ENCODE results near the gene C17orf67. TPM values are rescaled to one million over a fixed set of nuclear protein-coding genes. Genes with fewer than 3 reads are reported as not detected.

The C17orf67 gene
- total and polyA plus RNA-seq, 2 of the 8 experiments (the other 6 are each of a cell fraction or from before 2014, with no cell fraction given): 0.67 to 2.2 TPM

DNA sequence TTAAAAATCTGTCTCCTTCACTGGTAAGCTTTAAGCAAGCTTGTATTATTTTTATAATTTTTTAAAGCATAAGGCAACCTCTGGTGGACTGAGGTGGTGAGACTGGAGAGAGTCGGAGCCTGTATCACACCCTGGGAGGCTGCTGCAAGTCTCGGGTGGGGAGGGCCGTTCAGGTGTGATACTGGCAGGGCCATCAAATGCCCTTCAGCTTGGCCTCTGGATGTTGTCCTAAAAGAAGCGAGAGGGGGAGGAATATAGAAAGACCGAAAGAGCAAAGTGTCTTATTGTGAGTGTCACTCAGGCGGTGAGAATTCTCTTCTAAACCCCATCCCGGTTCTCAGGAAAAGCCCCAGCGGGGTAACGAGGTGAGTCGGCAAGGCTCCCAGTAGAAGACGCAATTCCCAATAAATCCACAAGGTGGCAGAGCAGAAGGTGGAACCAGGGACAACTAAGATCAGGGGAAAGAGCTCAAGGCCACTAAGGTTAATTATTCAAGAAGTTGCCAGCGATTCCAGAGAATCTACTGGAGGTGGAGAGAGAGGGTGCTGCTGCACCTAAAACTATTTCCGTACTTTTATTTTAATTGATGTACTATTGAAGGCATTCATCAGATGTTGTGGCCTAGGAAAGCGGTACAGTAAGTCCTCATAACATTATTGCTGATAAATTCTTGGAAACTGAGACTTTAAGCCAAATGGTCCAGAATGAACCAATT is 14.1 kb downstream of the C17orf67 start:
- Histone ChIP-seq H4K5ac (ENCODE audit: insufficient read length, low read depth, low read length) (no peak overlapping the region), H4K20me1 (replicated peaks in 1 of 2; ENCODE audit: control insufficient read depth in 1 of 2, insufficient read depth in 2 of 2, low read length in 2 of 2) (no peaks in the 10 kb centered on the region), H3K23me2 (ENCODE audit: low read depth, low read length) (no peaks in the 10 kb centered on the region), H3K27me3 (replicated peaks in 1 of 4; ENCODE audit: control insufficient read depth in 3 of 4, extremely low read depth in 1 of 4, insufficient read depth in 3 of 4, low read length in 3 of 4) (no peaks in the 10 kb centered on the region), H3K4ac (replicated peaks; ENCODE audit: insufficient read length, low read depth, low read length) (no peak overlapping the region), H3K79me2 (ENCODE audit: control insufficient read depth in 1 of 2, insufficient read depth in 2 of 2, low read length in 2 of 2) (no peaks in the 10 kb centered on the region), H2BK5ac (ENCODE audit: low read depth, low read length) (no peak overlapping the region), H2BK15ac (ENCODE audit: low read length) (no peak overlapping the region), H3K79me1 (ENCODE audit: low read depth, low read length) (no peaks in the 10 kb centered on the region), H3K9me3 (ENCODE audit: insufficient read depth in 2 of 2, low read depth in 1 of 2, low read length in 1 of 2) (no peaks in the 10 kb centered on the region), H3K4me2 (ENCODE audit: insufficient read depth in 1 of 2, low read depth in 2 of 2, low read length in 2 of 2) (0 out of 4 replicates have a peak overlapping the region, but pooled peaks of 1 of the 2 experiments have one; percentile 8), H3K9ac (replicated peaks in 1 of 4; ENCODE audit: extremely low read depth in 1 of 4, low read depth in 3 of 4, low read length in 3 of 4) (no peak overlapping the region), H3K23ac (ENCODE audit: insufficient read length) (no peak overlapping the region), H3K4me3 (ENCODE audit: extremely low read depth in 1 of 4, insufficient read depth in 2 of 4, low read depth in 3 of 4, low read length in 4 of 4) (no peak overlapping the region), H2BK12ac (ENCODE audit: low read depth, low read length) (no peak overlapping the region; the same call in 1 of the 2 replicates), H2AK5ac (ENCODE audit: low read depth, low read length) (no peak overlapping the region), H3K14ac (ENCODE audit: insufficient read length) (no peak overlapping the region), H3K56ac (replicated peaks; ENCODE audit: insufficient read length, low read depth, low read length) (no peak overlapping the region), H4K8ac (ENCODE audit: extremely low read depth, insufficient read depth, low read length) (no peak overlapping the region), H3K4me1 (replicated peaks in 1 of 4; ENCODE audit: control insufficient read depth in 3 of 4, insufficient read depth in 4 of 4, low read length in 3 of 4) (no peaks in the 10 kb centered on the region), H2AFZ (ENCODE audit: low read length) (no peak overlapping the region), H3K27ac (ENCODE audit: low read depth, low read length) (no peak overlapping the region), H3K18ac (ENCODE audit: extremely low read depth, low read length) (no peak overlapping the region), H4K91ac (replicated peaks; ENCODE audit: insufficient read length, low read length) (no peak overlapping the region), H2BK20ac (ENCODE audit: low read length) (no peak overlapping the region), H2BK120ac (replicated peaks; ENCODE audit: low read depth, low read length) (no peak overlapping the region), H3K36me3 (ENCODE audit: control insufficient read depth in 2 of 4, insufficient read depth in 4 of 4, low read length in 3 of 4) (no peaks in the 10 kb centered on the region)
- peak; percentile 62 to 93 for DNase-seq (ENCODE audit: low read depth in 1 of 2, low spot score in 2 of 2)
- CTCF ChIA-PET (ENCODE audit: partially characterized antibody): interaction anchor here (0.6 to 4.0 kb wide), 41 partner anchors 8 to 371 kb away, joined by 3 to 18 read pairs (median 4); partner anchors contain the start of gene TRIM25
- TF ChIP-seq RAD21 (IDR thresholded peaks at IDR 0.05 in 1 of 2, conservative IDR thresholded peaks at IDR 0.05 in 1 of 2; ENCODE audit: low read depth in 2 of 2, low read length in 2 of 2): peak; percentile 72 to 81
- peak; percentile 56 to 77 (median 76) for TF ChIP-seq CTCF (IDR thresholded peaks at IDR 0.05; ENCODE audit: control extremely low read depth in 1 of 3, insufficient read depth in 1 of 3, low read depth in 1 of 3, low read length in 3 of 3)
- TF ChIP-seq NRF1 (IDR thresholded peaks at IDR 0.05; ENCODE audit: low read depth, low read length): no peak
- peak; percentile 83 for FAIRE-seq
- 33% methylated on average over 14 of the region's 14 CpGs; no CpG with 5 or more reads in 1 of the 2 experiments for WGBS, 2 experiments (ENCODE audit: extremely low coverage in 1 of 2, insufficient coverage in 1 of 2, insufficient read length in 1 of 2, insufficient replicate concordance in 2 of 2, low coverage in 1 of 2, low lambda C conversion rate in 2 of 2, missing lambda C conversion rate in 1 of 2)
- POLR2A ChIA-PET (ENCODE audit: partially characterized antibody): interaction anchor here (0.7 to 1.4 kb wide), 4 partner anchors 9 to 120 kb away, joined by 3 to 4 read pairs (median 4); partner anchors contain the start of gene TRIM25

Measured in H1 (cell line).